Motor neuron (in vitro differentiated cells): Measurements from ENCODE around the gene PHF12. TPM values are rescaled to one million over a fixed set of nuclear protein-coding genes. Genes with fewer than 3 reads are reported as not detected.
A peak's percentile ranks its signal among the peaks of the same experiment; 100 is the strongest.
"Not testable (repeated sequence)": the region's sequence is repeated elsewhere in the genome, so short reads cannot be mapped to it uniquely, and the experiment has no call there.

ENCODE experiments used
- ATAC-seq, 8 experiments: fragments of 200-7000 bp; cut with Tn5 transposase; replicated peaks in 6 of 8; 2 replicates each; pipeline ENCODE4 v1.8.0; 2021; ENCODE audit warnings: mild to moderate bottlenecking in 8 of 8, moderate library complexity in 8 of 8
- H3K27ac ChIP-seq, 2 donors: fragments of 250-450 bp; sonication (Bioruptor Pico); 2 replicates each; pipeline ENCODE4 v1.9.0; 2021; ENCODE audit warnings: antibody characterized with exemption in 2 of 2, mild to moderate bottlenecking in 2 of 2, moderate library complexity in 1 of 2
- H3K4me1 ChIP-seq, 2 donors: fragments of 250-450 bp; sonication (Bioruptor Pico); replicated peaks in 1 of 2; 2 replicates each; pipeline ENCODE4 v1.6.1; 2021; ENCODE audit warnings: antibody characterized with exemption in 2 of 2, mild to moderate bottlenecking in 2 of 2, moderate library complexity in 1 of 2
- H3K4me3 ChIP-seq, 5 donors: fragments of 250-450 bp; sonication (Bioruptor Pico); 2 replicates each; pipeline ENCODE4 v1.9.0; 2021; ENCODE audit warnings: antibody characterized with exemption in 5 of 5, mild to moderate bottlenecking in 5 of 5, moderate library complexity in 4 of 5
- WGBS, 10 experiments: fragments of 450-650 bp; shearing (Covaris generic); methylation state at CpG; one replicate each; pipeline ENCODE4 v1.0.0; 2022; 5-methylcytosine and 5-hydroxymethylcytosine counted together
- in situ Hi-C, 9 experiments: fragments of 400-800 bp; cut with MboI; loops; one replicate each; pipeline ENCODE4 v1.15.0; 2021; ENCODE audit warnings: low sequenced_read_pairs in 9 of 9, low pct_unique_long_range_greater_than_20kb in 2 of 9; ENCODE audit not compliant: unreplicated experiment in 9 of 9
- total RNA-seq, 8 experiments: library from RNA; unstranded; fragments of 300-600 nt; gene quantifications; 2 replicates each; pipeline versions ENCODE4 v1.2.3 to v1.2.4, GENCODE V29; 2022

Gene PHF12
- total RNA-seq, 8 experiments from 2014 or later, result 9.1 to 50.7 (median 23.4) TPM

DNA sequence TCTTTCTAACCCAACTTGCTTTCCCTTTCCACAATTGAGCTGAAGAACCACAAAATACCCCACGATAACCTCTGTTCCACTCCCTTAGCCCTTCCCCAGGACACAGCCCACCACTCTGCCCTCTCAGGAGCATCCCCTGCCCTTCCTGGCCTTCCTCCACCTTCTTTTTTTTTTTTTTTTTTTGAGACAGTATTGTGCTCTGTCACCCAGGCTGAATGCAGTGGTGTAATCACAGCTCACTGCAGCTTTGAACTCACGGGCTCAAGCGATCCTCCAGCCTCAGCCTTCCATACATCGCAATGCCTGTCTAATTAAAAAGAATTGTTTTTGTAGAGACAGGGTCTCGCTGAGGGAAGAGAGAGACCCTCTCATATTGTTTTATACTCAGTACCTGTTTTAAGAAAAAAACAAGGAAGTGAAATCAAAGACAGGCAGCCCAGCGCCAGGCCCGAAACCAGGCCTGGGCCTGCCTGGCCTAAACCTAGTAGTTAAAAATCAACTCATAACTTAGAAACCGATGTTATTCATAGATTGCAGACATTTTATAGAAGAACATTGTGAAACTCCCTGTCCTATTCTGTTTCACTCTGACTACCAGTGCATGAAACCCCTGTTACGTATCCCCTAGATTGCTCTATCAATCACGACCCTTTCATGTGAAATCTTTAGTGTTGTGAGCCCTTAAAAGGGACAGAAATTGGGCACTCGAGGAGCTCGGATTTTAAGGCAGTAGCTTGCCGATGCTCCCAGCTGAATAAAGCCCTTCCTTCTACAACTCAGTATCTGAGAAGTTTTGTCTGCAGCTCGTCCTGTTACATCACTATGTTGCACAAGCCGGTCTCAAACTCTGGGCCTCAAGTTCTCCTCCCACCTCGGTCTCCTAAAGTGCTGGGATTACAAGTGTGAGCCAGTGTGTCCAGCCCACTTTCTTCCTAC is 57.8 kb downstream of the PHF12 start:
- ATAC-seq, in situ Hi-C loops, H3K4me3 ChIP-seq, H3K27ac ChIP-seq: not testable (repeated sequence)
- peaks cover 7 to 14% of the 10 kb centered on the region in 2 donors for H3K4me1 ChIP-seq
- 79 to 100% (median 87%) methylated on average over 1 to 10 of the region's 16 CpGs; no CpG with 5 or more reads in 1 of the 10 experiments for WGBS, 10 experiments

DNA sequence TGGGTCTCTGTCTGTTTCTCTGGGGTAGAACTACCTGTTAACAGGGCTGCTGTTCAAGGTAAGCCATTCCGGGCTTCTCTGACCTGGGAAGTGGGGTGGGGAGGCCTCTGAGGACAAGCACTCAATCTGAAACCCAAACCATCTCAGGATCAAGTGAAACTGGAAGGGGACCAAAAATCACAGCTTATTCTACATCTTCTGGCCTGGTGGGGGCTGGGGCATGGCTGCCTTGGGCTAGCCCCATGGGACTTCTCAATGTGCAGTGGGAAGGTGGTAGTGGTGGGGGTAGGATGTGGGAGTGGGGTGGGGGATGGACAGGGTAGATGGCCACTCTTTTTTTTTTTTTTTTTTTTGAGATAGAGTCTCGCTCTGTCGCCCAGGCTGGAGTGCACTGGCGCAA is 59.3 kb downstream of the PHF12 start:
- 100% methylated on average over 1 of the region's 4 CpGs; no CpG with 5 or more reads in 9 of the 10 experiments for WGBS, 10 experiments
- in situ Hi-C loops, result no loop called here
- no peak overlapping the region for H3K27ac ChIP-seq
- H3K4me3 ChIP-seq, result no peak overlapping the region
- peaks cover 7 to 10% of the 10 kb centered on the region in 2 donors for H3K4me1 ChIP-seq
- ATAC-seq, result no peak

DNA sequence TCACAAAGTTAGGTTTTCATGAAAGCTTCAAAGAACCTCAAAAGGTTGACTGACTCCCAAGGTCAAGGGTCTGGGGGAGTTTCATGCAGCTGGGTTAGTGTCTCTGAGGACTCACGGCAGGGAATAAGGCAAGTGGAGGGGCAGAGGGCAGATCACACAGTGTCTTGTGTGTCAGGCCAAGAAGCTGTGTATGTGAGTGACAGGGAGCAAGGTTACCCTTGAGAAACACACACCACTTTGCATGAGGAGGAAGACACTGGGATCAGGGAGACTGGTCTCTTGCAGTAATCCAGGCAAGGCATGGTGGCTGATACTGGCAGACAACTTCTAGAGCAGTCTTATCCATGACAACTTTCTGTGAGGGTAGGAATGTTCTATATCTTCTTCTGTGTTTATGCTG is 60.1 kb downstream of the PHF12 start:
- ATAC-seq, result peak in 1 of 8 experiments; percentile 39
- Histone ChIP-seq H3K4me1 (peaks cover 7 to 10% of the 10 kb centered on the region in 2 donors), H3K4me3 (no peak overlapping the region), H3K27ac (no peak overlapping the region)
- in situ Hi-C loops, result no loop called here
- WGBS, 10 experiments, result 33 to 100% (median 40%) methylated on average over 1 of the region's 1 CpG; no CpG with 5 or more reads in 7 of the 10 experiments

DNA sequence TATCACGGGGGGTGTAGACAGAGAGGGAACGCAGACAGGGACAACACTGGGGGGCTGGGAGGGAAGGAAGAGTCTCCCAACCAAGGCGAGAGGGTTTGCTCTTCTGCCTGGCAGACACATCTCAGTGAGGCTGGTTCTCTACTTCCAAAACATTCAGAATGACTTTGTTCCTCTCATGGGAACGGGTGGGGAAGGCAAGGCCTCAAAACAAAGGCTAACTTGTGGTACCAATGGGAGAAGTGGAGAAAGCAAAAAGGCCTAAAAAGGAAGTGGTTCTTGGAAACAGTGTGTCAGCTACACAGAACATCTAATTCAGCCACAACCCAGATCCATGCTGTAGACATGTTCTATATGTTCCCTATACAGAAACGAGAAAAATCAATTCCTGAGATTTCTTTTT is 61.3 kb downstream of the PHF12 start:
- WGBS, 10 experiments, result 0 to 100% (median 87%) methylated on average over 1 to 3 of the region's 5 CpGs; no CpG with 5 or more reads in 3 of the 10 experiments
- ATAC-seq, result no peak
- no peak overlapping the region for H3K27ac ChIP-seq
- no peaks in the 10 kb centered on the region for H3K4me1 ChIP-seq
- in situ Hi-C loops, result no loop called here
- no peak overlapping the region for H3K4me3 ChIP-seq

DNA sequence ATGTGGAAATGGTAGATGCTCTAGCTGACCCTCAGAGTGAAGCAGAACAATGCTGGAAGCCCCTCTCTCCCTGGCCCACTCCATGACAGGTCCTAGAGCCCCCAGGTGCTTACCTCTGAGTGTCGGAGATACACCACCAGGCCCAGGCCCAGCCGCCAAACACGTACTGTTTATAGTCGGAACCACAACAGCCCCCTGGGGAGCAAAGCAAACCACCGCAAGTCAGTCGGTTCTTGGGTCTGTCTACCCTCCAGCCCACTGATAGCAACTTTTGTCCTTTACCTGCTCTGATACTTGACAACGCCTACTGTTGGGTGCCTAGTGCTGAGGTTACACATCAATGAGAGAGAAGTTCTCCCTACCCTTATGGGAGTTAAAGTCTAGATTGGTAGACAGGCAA is 62.5 kb downstream of the PHF12 start:
- H3K27ac ChIP-seq, result no peak overlapping the region
- in situ Hi-C loops, result no loop called here
- no peaks in the 10 kb centered on the region for H3K4me1 ChIP-seq
- no peak for ATAC-seq
- 80 to 100% (median 100%) methylated on average over 1 to 2 of the region's 7 CpGs; no CpG with 5 or more reads in 7 of the 10 experiments for whole genome bisulfite sequencing, 10 experiments
- no peak overlapping the region for H3K4me3 ChIP-seq

DNA sequence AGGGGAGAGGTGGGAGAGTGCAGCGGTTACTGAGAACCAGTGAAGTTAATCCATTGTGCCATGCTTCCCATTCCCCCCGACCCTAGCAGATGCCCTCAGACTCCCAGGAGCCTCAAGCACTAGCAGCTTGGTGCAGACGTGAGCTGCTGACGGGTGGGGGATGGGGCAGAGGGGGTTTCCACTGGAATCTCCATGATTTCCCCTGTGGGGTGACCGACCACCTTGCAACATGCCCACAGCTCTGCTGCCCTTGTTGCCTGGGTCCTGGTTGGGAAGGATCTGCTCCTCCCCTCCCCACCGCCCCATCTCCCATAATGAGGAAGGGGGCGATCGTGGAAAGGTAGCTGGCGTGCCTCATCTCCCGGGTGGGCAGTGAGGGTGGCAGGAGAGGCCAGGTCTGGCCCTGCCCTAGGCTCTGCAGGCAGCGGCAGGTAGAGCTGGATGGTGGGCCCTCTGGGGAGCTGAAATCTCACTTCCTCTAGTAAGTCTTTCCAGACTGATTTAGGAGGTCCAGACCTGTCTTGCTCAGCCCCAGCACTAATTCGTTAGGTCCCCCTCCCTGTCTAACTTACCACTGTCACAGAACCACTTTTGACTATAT is 63.3 kb downstream of the PHF12 start:
- ATAC-seq, result no peak
- 58 to 100% (median 80%) methylated on average over 1 to 5 of the region's 12 CpGs; no CpG with 5 or more reads in 7 of the 10 experiments for WGBS, 10 experiments
- H3K27ac ChIP-seq, result no peak overlapping the region
- in situ Hi-C loops, result no loop called here
- H3K4me1 ChIP-seq, result no peaks in the 10 kb centered on the region
- no peak overlapping the region for H3K4me3 ChIP-seq

DNA sequence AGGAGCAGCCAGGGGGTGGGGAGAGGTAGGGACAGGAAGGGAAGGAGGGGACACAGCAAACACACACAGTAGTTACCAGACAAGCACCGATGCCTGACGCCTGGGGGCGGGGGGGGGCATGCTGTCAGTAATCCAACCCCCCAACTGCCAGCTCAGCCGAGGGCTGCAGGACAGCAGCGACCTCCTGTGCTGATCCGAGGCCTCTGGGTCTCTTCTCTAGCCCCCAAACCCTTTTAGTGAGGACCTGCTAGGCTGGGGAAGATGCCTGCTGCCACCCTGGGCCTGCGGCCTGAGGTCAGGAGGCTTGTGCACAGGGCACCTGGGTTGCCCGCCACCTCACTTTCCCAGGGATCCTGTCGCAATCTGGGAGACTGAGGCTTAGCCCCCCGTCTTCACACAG is 65.4 kb downstream of the PHF12 start:
- no peak for ATAC-seq
- 100% methylated on average over 1 to 2 of the region's 10 CpGs; no CpG with 5 or more reads in 8 of the 10 experiments for WGBS, 10 experiments
- in situ Hi-C loops, result no loop called here
- no peak overlapping the region for H3K27ac ChIP-seq
- H3K4me3 ChIP-seq, result no peak overlapping the region
- no peaks in the 10 kb centered on the region for H3K4me1 ChIP-seq

DNA sequence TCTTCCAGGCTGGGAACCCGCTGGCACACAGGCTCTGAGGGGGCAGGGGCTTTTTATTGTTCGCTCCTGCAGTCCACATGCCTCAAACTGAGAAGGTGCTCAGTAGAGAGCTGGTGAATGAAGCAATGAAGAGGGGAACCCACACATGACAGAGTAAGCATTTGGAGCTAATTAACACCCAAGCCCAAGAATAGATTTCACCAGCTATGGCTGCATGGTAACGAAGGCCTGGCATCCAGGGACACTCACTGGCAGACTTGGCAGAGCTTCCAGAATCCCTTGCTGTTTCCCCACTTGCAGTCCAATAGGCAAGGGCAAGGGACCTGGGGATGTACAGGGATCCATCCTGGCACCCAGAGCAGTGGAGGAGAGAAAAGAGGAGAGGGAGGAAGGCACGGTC is 66.0 kb downstream of the PHF12 start:
- in situ Hi-C loops, result no loop called here
- Histone ChIP-seq H3K4me1 (no peaks in the 10 kb centered on the region), H3K4me3 (no peak overlapping the region), H3K27ac (no peak overlapping the region)
- ATAC-seq, result no peak
- 88 to 100% (median 100%) methylated on average over 1 to 3 of the region's 4 CpGs; no CpG with 5 or more reads in 4 of the 10 experiments for WGBS, 10 experiments

DNA sequence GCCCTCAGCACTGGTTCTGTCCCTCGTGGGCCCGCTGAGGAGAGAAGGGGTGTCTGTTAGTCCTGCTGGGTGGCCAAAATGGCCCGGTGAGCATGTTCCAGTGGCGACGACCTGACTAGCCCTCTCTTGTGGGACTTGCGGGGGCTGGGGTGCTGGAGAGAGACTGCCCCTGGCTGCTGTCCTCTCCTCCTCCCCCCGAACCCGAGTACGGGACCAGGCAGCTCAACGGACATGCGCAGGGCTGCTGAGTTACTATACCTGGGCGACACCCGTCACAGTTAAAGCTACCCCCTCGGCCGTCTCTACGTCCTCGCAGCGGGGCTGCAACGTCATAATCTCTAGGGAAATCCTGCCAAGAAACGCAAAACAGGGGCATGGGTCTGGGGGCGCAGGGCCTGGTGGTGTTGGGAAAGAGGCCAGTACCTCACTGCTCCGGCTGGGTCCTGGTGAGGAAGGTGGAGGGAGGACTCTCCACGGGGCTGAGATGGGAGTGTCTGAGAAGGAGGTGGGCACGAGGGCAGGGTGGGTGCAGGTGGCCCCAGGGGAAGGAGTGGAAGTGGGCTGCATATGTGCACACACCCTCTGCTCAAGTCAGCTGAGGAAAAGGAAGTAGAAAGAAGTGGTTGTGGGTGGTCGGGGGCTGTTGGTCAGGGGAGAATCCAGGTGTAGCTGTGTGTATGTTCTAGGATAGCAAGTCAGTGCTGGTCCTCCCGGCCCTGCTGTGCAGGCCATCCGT is 67.2 kb downstream of the PHF12 start:
- in situ Hi-C loops, result no loop called here
- Histone ChIP-seq H3K4me1 (no peaks in the 10 kb centered on the region), H3K4me3 (no peak overlapping the region), H3K27ac (no peak overlapping the region)
- 67 to 100% (median 94%) methylated on average over 2 to 12 of the region's 27 CpGs; no CpG with 5 or more reads in 2 of the 10 experiments for WGBS, 10 experiments
- no peak for ATAC-seq

DNA sequence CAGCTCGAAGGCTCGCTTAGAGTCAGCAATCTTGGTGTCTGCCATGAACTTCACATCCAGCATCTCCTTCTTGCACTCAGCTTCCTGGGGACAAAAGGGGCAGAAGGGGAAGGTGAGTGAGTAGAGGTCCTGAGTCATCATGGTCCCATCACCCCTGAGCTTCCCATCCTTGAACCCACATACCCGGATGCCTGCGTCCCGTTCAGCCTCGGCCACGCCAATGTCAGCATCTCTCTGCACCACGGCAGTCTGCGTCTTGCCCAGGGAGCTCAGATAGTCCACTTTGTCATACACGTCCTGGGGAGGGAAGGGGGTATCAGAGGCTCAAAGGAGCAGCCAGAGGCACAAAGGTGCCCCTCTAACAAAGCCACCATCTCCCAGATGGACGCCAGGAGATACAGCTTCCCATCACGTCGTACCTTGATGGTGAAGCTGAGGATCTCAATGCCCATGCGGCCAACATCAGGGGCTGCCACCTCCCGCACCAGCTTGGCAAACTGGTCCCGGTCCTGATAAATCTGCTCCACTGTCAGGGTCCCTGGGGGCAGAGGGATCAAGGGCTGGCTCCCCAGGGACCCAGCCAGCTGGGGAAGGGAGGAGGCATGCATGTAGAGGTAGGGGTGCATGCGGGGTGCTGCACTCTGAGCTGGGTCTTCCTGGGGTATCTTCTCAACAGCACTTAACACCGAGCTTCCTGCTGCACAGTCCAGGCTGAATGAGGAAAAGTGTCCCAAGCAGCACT is 69.0 kb downstream of the PHF12 start:
- 78 to 100% (median 95%) methylated on average over 1 to 7 of the region's 18 CpGs; no CpG with 5 or more reads in 4 of the 10 experiments for WGBS, 10 experiments
- ATAC-seq, result no peak
- H3K27ac ChIP-seq, result no peak overlapping the region
- H3K4me3 ChIP-seq, result no peak overlapping the region
- H3K4me1 ChIP-seq, result no peaks in the 10 kb centered on the region
- in situ Hi-C loops, result no loop called here

DNA sequence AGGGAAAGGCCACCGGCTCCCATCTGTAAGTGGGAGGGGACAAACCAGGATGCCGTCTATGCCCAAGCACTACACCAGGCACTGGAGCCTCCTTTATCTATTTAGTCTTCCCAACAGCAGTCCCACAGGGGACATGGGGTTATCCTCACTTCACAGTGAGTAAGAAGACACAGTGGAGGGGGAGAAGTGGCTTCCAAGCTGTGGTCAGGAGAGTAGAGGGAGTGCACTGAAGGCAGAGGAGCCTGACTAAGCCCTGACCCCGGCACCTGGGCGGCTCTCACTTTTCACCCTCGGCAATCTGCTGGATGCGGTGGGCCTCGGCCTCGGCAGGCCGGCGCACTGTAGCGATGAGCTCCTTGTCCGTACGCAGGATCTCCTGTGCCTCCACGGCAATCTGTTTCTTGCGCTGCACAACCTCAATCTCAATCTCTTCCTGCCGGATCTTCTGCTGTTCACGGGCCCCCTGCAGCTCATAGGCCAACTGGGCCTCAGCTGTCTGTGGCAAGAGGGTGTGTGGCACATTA is 69.7 kb downstream of the PHF12 start:
- in situ Hi-C loops, result no loop called here
- 80 to 100% (median 96%) methylated on average over 1 to 10 of the region's 17 CpGs; no CpG with 5 or more reads in 4 of the 10 experiments for WGBS, 10 experiments

DNA sequence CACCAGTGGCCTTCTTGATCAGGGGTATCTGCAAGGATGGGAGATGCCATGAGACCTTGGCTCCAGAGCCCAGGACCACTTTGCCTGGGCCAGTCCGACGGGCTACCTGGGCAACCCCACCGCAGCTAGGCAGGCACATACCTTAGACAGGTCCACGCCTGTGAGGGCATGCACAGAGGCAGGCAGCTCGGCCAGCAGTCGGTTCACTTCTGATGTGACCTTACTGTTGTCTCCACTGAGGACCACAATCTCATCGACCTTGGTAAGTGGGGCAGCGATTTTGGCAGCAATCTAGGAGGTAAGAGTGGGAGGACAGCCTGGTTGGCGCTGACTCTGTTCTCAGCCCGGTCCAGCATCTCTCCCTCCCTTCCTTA is 70.8 kb downstream of the PHF12 start:
- H3K4me3 ChIP-seq, result no peak overlapping the region
- in situ Hi-C loops, result no loop called here
- ATAC-seq, result no peak
- 82 to 100% (median 98%) methylated on average over 1 to 6 of the region's 10 CpGs; no CpG with 5 or more reads in 6 of the 10 experiments for WGBS, 10 experiments
- H3K4me1 ChIP-seq, result no peaks in the 10 kb centered on the region
- no peak overlapping the region for H3K27ac ChIP-seq

More for the DNA sequence above, 69.7 kb downstream of the PHF12 start:
- Histone ChIP-seq H3K27ac (no peak overlapping the region), H3K4me3 (no peak overlapping the region), H3K4me1 (no peaks in the 10 kb centered on the region)
- ATAC-seq, result no peak
